K562 (cell line): Measurements from ENCODE around the gene TRIM31. TPM values are rescaled to one million over a fixed set of nuclear protein-coding genes. Genes with fewer than 3 reads are reported as not detected.

Source experiments
- ATF1 ChIP-seq, 2 experiments: fragments of 450-650 bp in 1 of 2; IDR thresholded peaks; 2 replicates each; pipeline ENCODE4 v1.6.1; 2016; ENCODE audit warnings: missing compliant biosample characterization in 1 of 2, missing genetic modification characterization in 1 of 2
- BDP1 ChIP-seq: IDR thresholded peaks from 3 replicates; pipeline ENCODE4 v1.6.1; 2011; ENCODE audit not compliant: insufficient read length, insufficient read depth
- BRD9 ChIP-seq: fragments of 450-650 bp; IDR thresholded peaks from 2 replicates; pipeline ENCODE4 v1.6.1; 2018; ENCODE audit warnings: low read depth; ENCODE audit not compliant: partially characterized antibody
- COPS2 ChIP-seq: fragments of 450-650 bp; conservative IDR thresholded peaks from 2 replicates; pipeline ENCODE4 v1.6.1; 2016; ENCODE audit warnings: mild to moderate bottlenecking, moderate library complexity
- CTCFL ChIP-seq: IDR thresholded peaks from 2 replicates; pipeline ENCODE4 v1.6.1; 2011; ENCODE audit warnings: borderline replicate concordance, low read depth, mild to moderate bottlenecking, moderate library complexity, low read length; ENCODE audit not compliant: insufficient read depth, poor library complexity, severe bottlenecking
- HNRNPH1 ChIP-seq: fragments of 200-400 bp; formaldehyde crosslinking; optimal IDR thresholded peaks from 2 replicates; pipeline ENCODE3; 2017; ENCODE audit warnings: low read depth, mild to moderate bottlenecking, low read length, moderate library complexity
- KAT7 ChIP-seq: sonication (generic); formaldehyde crosslinking; IDR thresholded peaks from 2 replicates; pipeline ENCODE4 v1.8.0; 2022; ENCODE audit warnings: missing genetic modification reagents, mild to moderate bottlenecking, borderline replicate concordance
- KLF6 ChIP-seq: fragments of 250-450 bp; sonication (Bioruptor Pico); IDR thresholded peaks from 2 replicates; pipeline ENCODE4 v1.4.0; 2020; ENCODE audit warnings: mild to moderate bottlenecking, moderate library complexity, borderline replicate concordance
- NFRKB ChIP-seq: fragments of 450-650 bp; IDR thresholded peaks from 2 replicates; pipeline ENCODE4 v1.6.1; 2016; ENCODE audit warnings: low read depth
- PHTF2 ChIP-seq: fragments of 250-450 bp; sonication (Bioruptor Pico); IDR thresholded peaks from 2 replicates; pipeline ENCODE4 v1.5.0; 2021; ENCODE audit warnings: mild to moderate bottlenecking
- SAFB2 ChIP-seq: fragments of 200-400 bp; formaldehyde crosslinking; IDR thresholded peaks from 2 replicates; pipeline ENCODE4 v1.6.1; 2018; ENCODE audit warnings: borderline replicate concordance, low read length, low read depth, moderate library complexity; ENCODE audit not compliant: severe bottlenecking
- TFAP4 ChIP-seq: sonication (generic); formaldehyde crosslinking; IDR thresholded peaks from 2 replicates; pipeline ENCODE4 v1.8.0; 2022; ENCODE audit warnings: missing genetic modification reagents, mild to moderate bottlenecking, moderate library complexity, borderline replicate concordance
- ZNF212 ChIP-seq: fragments of 450-650 bp; formaldehyde crosslinking; IDR thresholded peaks from 2 replicates; pipeline ENCODE4 v1.4.0; 2020; ENCODE audit warnings: mild to moderate bottlenecking
- ZNF239 ChIP-seq: fragments of 250-450 bp; sonication (Bioruptor Pico); IDR thresholded peaks from 2 replicates; pipeline ENCODE4 v1.4.0; 2020; ENCODE audit warnings: mild to moderate bottlenecking
- ZNF561 ChIP-seq: fragments of 450-650 bp; formaldehyde crosslinking; conservative IDR thresholded peaks from 2 replicates; pipeline ENCODE4 v1.4.0; 2020; ENCODE audit warnings: mild to moderate bottlenecking, moderate library complexity
- ZNF696 ChIP-seq: fragments of 250-450 bp; sonication (Bioruptor Pico); conservative IDR thresholded peaks from 2 replicates; pipeline ENCODE4 v1.4.0; 2020; ENCODE audit warnings: mild to moderate bottlenecking, moderate library complexity
- polyA plus RNA-seq, 8 experiments: library from polyadenylated mRNA; depleted of rRNA in 4 of 8; stranded (reverse) in 5 of 8; unstranded in 3 of 8; fragments of >200 nt; fragmentation: Nextera tagmentation in 2 of 8; fragmentation: Illumina TruSeq in 1 of 8; extraction: Ambion mirVana in 2 of 8; extraction: Trizol in 1 of 8; gene quantifications; 2 replicates each; pipeline versions ENCODE4 v1.2.1 to v1.2.3, GENCODE V29; 2011 to 2014; ENCODE audit warnings: inconsistent platforms in 1 of 8, missing spikeins in 1 of 8
- total RNA-seq, 7 experiments: library from RNA; depleted of rRNA in 6 of 7; stranded (reverse); fragments of >200 nt in 6 of 7; fragmentation: Illumina TruSeq in 2 of 7; extraction: Trizol in 2 of 7; gene quantifications; 2 replicates each; pipeline versions ENCODE4 v1.2.1 to v1.2.3, GENCODE V29; 2011 to 2021; ENCODE audit warnings: low replicate concordance in 1 of 7
- TF ChIP-seq, protein P1 (sequence below): fragments of 250-450 bp; sonication (Bioruptor Pico); IDR thresholded peaks from 2 replicates; pipeline ENCODE4 v1.5.0; 2021; ENCODE audit warnings: mild to moderate bottlenecking, borderline replicate concordance
- TF ChIP-seq, protein P2 (sequence below): fragments of 250-450 bp; sonication (Bioruptor Pico); IDR thresholded peaks from 2 replicates; pipeline ENCODE4 v1.8.0; 2022; ENCODE audit warnings: inconsistent platforms, mild to moderate bottlenecking, moderate library complexity, borderline replicate concordance
- TF ChIP-seq, protein P3 (sequence below): fragments of 450-650 bp; formaldehyde crosslinking; IDR thresholded peaks from 2 replicates; pipeline ENCODE4 v1.4.0; 2022; ENCODE audit warnings: missing genetic modification characterization

TRIM31 gene
- total and polyA plus RNA-seq, 9 of the 15 experiments (the other 6 are each of a cell fraction or from before 2014, with no cell fraction given) = not detected

GRCh38 chr6:30067460-30068139 is 45.3 kb downstream of the TRIM31 start (continued):
- no peak for TF ChIP-seq SAFB2
- TF ChIP-seq KAT7 (CRISPR knock-in tag) = peak; percentile 9; the same call in 1 of the 2 replicates
- no peak for TF ChIP-seq ZNF212 (CRISPR knock-in tag)
- TF ChIP-seq CTCFL = no peak
- TF ChIP-seq, protein P1, sequence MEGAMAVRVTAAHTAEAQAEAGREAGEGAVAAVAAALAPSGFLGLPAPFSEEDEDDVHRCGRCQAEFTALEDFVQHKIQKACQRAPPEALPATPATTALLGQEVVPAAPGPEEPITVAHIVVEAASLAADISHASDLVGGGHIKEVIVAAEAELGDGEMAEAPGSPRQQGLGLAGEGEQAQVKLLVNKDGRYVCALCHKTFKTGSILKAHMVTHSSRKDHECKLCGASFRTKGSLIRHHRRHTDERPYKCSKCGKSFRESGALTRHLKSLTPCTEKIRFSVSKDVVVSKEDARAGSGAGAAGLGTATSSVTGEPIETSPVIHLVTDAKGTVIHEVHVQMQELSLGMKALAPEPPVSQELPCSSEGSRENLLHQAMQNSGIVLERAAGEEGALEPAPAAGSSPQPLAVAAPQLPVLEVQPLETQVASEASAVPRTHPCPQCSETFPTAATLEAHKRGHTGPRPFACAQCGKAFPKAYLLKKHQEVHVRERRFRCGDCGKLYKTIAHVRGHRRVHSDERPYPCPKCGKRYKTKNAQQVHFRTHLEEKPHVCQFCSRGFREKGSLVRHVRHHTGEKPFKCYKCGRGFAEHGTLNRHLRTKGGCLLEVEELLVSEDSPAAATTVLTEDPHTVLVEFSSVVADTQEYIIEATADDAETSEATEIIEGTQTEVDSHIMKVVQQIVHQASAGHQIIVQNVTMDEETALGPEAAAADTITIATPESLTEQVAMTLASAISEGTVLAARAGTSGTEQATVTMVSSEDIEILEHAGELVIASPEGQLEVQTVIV (CRISPR knock-in tag) = no peak
- peak; percentile 44 for TF ChIP-seq BRD9
- TF ChIP-seq ZNF239 (CRISPR knock-in tag) = no peak
- TF ChIP-seq BDP1 = no peak
- no peak for TF ChIP-seq ZNF561 (CRISPR knock-in tag)
- no peak for TF ChIP-seq COPS2
- 0 out of 2 replicates have a peak, but pooled peaks have one; percentile 12 for TF ChIP-seq NFRKB
- TF ChIP-seq TFAP4 = no peak
- no peak for TF ChIP-seq ATF1 (CRISPR knock-in tag; IDR thresholded peaks at IDR 0.05)
- no peak for TF ChIP-seq ATF1 (tag; IDR thresholded peaks at IDR 0.05)
- no peak for TF ChIP-seq KLF6 (CRISPR knock-in tag)
- TF ChIP-seq ZNF696 = no peak
- TF ChIP-seq, protein P2, sequence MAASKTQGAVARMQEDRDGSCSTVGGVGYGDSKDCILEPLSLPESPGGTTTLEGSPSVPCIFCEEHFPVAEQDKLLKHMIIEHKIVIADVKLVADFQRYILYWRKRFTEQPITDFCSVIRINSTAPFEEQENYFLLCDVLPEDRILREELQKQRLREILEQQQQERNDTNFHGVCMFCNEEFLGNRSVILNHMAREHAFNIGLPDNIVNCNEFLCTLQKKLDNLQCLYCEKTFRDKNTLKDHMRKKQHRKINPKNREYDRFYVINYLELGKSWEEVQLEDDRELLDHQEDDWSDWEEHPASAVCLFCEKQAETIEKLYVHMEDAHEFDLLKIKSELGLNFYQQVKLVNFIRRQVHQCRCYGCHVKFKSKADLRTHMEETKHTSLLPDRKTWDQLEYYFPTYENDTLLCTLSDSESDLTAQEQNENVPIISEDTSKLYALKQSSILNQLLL (CRISPR knock-in tag) = no peak
- TF ChIP-seq HNRNPH1 = no peak
- TF ChIP-seq PHTF2 = no peak
- TF ChIP-seq, protein P3, sequence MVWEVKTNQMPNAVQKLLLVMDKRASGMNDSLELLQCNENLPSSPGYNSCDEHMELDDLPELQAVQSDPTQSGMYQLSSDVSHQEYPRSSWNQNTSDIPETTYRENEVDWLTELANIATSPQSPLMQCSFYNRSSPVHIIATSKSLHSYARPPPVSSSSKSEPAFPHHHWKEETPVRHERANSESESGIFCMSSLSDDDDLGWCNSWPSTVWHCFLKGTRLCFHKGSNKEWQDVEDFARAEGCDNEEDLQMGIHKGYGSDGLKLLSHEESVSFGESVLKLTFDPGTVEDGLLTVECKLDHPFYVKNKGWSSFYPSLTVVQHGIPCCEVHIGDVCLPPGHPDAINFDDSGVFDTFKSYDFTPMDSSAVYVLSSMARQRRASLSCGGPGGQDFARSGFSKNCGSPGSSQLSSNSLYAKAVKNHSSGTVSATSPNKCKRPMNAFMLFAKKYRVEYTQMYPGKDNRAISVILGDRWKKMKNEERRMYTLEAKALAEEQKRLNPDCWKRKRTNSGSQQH (CRISPR knock-in tag) = peak; percentile 95
